ENCODE measurements around the gene YTHDC1. TPM values are rescaled to one million over a fixed set of nuclear protein-coding genes. Genes with fewer than 3 reads are reported as not detected.

YTHDC1 gene
- total and polyA plus RNA-seq, 2 experiments from 2014 or later = 45.3 to 75.4 TPM

DNA sequence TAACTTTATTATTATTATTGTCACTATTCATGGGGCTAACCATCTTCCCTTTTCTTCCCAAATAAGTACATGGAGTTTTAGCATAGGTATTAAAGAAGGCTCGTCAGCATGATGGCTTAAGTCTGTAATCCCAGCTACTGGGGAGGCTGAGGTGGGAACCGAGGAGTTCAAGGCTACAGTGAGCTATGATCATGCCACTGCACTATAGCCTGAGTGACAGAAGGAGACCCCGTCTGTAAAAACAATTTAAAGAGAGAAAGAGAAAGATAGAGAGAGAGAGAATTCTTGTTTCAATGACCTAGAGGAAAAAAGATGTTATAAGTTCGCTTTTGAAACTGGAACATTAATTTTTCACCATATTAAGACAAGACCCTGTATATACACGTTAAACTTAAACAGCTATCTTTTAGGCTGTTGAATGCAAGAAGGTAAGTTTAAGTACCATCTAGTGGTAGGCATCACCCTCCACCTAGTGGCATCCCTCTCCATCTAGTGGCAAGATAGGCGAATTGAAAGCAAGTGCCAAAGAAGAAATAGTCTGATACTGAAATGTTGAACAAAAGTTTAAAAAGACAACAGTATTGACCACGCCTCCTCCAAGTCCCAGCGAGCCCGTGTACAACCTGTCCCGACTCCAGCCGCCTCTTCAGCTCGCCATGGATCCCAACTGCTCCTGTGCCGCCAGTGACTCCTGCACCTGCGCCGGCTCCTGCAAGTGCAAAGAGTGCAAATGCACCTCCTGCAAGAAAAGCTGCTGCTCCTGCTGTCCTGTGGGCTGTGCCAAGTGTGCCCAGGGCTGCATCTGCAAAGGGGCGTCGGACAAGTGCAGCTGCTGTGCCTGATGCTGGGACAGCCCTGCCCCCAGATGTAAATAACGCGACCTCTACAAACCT lies 26.0 kb upstream of the YTHDC1 start:
- no peaks in the 10 kb centered on the region for H3K4me1 ChIP-seq (ENCODE audit: insufficient read depth)
- TF ChIP-seq EZH2phosphoT487 (IDR thresholded peaks at IDR 0.05; ENCODE audit: low read depth, severe bottlenecking, unreplicated experiment) (no peak), CTCF (IDR thresholded peaks at IDR 0.05; ENCODE audit: poor library complexity) (peak; percentile 79)
- 15% methylated on average over 19 of the region's 19 CpGs for WGBS (ENCODE audit: low lambda C conversion rate, missing lambda C conversion rate)
- H3K27ac ChIP-seq = no peak overlapping the region
- H3K9me2 ChIP-seq (replicated peaks; ENCODE audit: insufficient read depth) = no peaks in the 10 kb centered on the region
- peak overlapping the region; percentile 84 for H3K4me2 ChIP-seq
- H3K27me3 ChIP-seq = no peaks in the 10 kb centered on the region
- no peaks in the 10 kb centered on the region for H3K36me3 ChIP-seq (replicated peaks; ENCODE audit: insufficient read depth, low read depth)
- no peaks in the 10 kb centered on the region for H3K79me2 ChIP-seq
- H2AFZ ChIP-seq = peak overlapping the region; percentile 65
- H3K9me3 ChIP-seq (ENCODE audit: low read depth) = no peaks in the 10 kb centered on the region
- no peaks in the 10 kb centered on the region for H4K20me1 ChIP-seq (ENCODE audit: insufficient read depth, poor library complexity, severe bottlenecking)
- DNase-seq (ENCODE audit: low spot score) = peak; percentile 74
- H3K4me3 ChIP-seq = no peak overlapping the region

DNA sequence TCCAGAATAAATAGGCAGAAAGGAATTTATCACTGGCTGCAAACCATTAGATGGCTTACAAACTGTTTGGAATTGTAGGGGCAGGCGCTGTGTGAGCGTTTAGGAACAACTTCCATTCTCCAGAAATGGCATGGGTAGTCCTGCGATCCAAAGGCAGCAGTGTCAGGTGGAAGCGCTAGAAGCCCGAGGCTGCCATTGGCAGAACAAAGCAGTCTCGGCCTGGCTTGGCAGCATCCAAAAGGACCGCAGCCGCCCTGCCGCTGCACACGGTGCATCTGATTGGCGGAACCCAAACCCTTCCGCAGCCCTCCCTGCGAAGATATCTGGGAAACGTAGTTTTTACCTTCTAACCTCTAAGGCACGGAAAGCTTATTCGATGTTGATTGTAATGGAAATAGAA lies 23.6 kb upstream of the YTHDC1 start:
- Histone ChIP-seq H3K9me3 (ENCODE audit: low read depth) (no peaks in the 10 kb centered on the region), H3K4me3 (no peak overlapping the region), H2AFZ (peak overlapping the region; percentile 49), H3K27ac (no peak overlapping the region), H3K36me3 (replicated peaks; ENCODE audit: insufficient read depth, low read depth) (no peaks in the 10 kb centered on the region), H4K20me1 (ENCODE audit: insufficient read depth, poor library complexity, severe bottlenecking) (no peaks in the 10 kb centered on the region), H3K27me3 (no peaks in the 10 kb centered on the region), H3K4me1 (ENCODE audit: insufficient read depth) (peaks cover 1% of the 10 kb centered on the region), H3K4me2 (peak overlapping the region; percentile 70), H3K79me2 (no peaks in the 10 kb centered on the region), H3K9me2 (replicated peaks; ENCODE audit: insufficient read depth) (no peaks in the 10 kb centered on the region)
- peak; percentile 60 for DNase-seq (ENCODE audit: low spot score)
- 20% methylated on average over 16 of the region's 16 CpGs for WGBS (ENCODE audit: low lambda C conversion rate, missing lambda C conversion rate)
- no peak for TF ChIP-seq CTCF (IDR thresholded peaks at IDR 0.05; ENCODE audit: poor library complexity)

- Histone ChIP-seq H3K4me3 (no peak overlapping the region), H3K9me2 (replicated peaks; ENCODE audit: insufficient read depth) (no peaks in the 10 kb centered on the region), H3K27me3 (no peaks in the 10 kb centered on the region), H3K36me3 (replicated peaks; ENCODE audit: insufficient read depth, low read depth) (no peaks in the 10 kb centered on the region), H3K79me2 (no peaks in the 10 kb centered on the region), H3K27ac (no peak overlapping the region), H3K4me1 (ENCODE audit: insufficient read depth) (peaks cover 6% of the 10 kb centered on the region), H4K20me1 (ENCODE audit: insufficient read depth, poor library complexity, severe bottlenecking) (no peaks in the 10 kb centered on the region), H3K9me3 (ENCODE audit: low read depth) (no peaks in the 10 kb centered on the region), H2AFZ (no peak overlapping the region), H3K4me2 (no peak overlapping the region)
- no peak for DNase-seq (ENCODE audit: low spot score)
- WGBS (ENCODE audit: low lambda C conversion rate, missing lambda C conversion rate) = 65% methylated on average over 1 of the region's 1 CpG
- TF ChIP-seq EZH2 (IDR thresholded peaks at IDR 0.05; ENCODE audit: borderline replicate concordance) (no peak), EZH2phosphoT487 (IDR thresholded peaks at IDR 0.05; ENCODE audit: low read depth, severe bottlenecking, unreplicated experiment) (no peak), CTCF (IDR thresholded peaks at IDR 0.05; ENCODE audit: poor library complexity) (no peak)
Observed at GRCh38 chr4:68372588-68372987, 22.7 kb upstream of the YTHDC1 start.
